HG02870 (cell line): Measurements from ENCODE around the gene CCDC93.

Source experiments
- ATAC-seq: cut with Tn5 transposase; IDR thresholded peaks from one replicate; pipeline ENCODE4 v1.9.1; 2021; ENCODE audit warnings: mild to moderate bottlenecking, moderate library complexity; ENCODE audit not compliant: unreplicated experiment

CCDC93 gene, protein sequence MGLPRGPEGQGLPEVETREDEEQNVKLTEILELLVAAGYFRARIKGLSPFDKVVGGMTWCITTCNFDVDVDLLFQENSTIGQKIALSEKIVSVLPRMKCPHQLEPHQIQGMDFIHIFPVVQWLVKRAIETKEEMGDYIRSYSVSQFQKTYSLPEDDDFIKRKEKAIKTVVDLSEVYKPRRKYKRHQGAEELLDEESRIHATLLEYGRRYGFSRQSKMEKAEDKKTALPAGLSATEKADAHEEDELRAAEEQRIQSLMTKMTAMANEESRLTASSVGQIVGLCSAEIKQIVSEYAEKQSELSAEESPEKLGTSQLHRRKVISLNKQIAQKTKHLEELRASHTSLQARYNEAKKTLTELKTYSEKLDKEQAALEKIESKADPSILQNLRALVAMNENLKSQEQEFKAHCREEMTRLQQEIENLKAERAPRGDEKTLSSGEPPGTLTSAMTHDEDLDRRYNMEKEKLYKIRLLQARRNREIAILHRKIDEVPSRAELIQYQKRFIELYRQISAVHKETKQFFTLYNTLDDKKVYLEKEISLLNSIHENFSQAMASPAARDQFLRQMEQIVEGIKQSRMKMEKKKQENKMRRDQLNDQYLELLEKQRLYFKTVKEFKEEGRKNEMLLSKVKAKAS

DNA sequence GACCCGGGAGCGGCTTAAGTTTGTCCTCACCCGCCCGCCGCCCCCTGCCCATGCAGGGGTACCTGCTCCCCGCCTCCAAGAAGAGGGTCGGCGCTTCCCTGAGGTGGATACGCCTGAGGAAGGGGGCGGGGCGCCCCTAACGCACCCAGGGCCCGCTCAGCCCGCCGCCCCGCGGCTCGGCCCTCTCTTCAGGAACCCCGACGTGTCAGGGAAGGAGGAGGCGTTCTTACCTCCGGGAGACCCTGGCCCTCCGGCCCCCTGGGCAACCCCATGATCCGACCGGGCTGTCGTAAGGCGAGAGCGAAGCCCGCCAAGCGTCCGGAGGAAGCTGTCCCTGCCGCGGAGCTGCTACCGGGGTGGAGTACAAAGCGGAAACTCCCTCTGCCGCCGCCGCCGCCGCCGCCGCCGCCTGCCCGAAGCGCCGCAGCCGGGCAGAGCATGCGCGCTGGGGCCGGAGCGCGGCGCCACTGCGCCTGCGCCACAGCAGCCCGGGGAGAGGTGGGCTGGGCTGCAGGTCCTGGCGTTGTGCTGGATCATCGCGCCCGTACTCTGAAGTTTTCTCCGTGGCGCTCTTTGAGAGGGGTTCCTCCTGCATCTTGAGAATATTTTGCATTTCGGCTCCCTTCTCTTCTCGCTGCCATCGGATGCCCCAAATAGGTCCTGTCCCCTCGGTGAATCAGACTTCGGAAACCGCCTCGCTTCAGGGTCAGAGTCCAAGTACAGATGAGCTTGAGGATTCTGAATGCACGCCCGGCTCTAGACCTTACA is at the start of gene CCDC93:
Gene CCDC93 (minus strand): TSS at position 347 of the 768 bp plus-strand sequence. CDS start 75 bp downstream, at position 272.
- peak; percentile 83 for ATAC-seq

GRCh38 chr2:118062669-118063068 is 48.8 kb upstream of the CCDC93 start:
- ATAC-seq, result no peak

- ATAC-seq, result no peak
These were observed 48.2 kb upstream of the CCDC93 start for GRCh38 chr2:118062048-118062447.

DNA sequence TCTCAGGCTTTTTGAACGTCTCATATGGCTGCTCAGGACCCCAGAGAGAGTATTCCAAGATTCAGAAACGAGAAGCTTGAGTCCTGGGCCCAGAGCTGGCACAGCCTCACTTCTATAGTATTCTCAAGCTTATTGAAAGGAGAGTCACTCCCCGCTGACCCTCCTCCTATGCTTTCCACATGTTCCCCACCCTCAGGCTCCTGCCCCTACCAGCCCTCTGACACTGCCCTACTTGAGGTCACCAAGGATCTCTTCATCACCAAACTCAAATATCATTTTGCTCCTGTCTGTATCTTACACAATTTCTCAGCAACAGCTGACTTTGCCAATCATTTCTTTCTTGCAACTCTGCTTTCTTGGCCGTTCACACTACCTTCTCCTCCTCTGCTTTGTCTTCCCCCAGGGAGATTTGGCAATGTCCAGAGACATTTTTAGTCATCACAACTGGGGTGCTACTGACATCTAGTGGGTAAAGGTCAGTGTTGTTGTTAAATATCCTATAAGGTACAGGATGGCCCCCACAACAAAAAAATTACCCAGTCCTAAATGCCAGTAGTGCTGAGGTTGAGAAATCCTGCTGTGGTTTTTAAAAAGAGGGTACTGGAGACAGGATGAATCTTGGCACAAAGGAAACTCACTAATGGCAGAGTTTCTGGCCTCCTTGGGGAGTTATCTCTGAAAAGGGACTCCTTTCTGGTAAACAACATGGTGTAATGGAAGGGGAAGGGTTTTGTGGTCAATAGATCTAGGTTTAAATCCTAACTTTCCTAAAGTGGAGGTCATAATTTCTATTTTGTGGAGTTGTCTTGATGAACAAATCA is 47.5 kb upstream of the CCDC93 start:
- ATAC-seq, result peak; percentile 65

- no peak for ATAC-seq
These were observed 46.1 kb upstream of the CCDC93 start for GRCh38 chr2:118059919-118060478.

GRCh38 chr2:118058951-118059350 is 45.1 kb upstream of the CCDC93 start:
- ATAC-seq, result no peak

GRCh38 chr2:118056801-118057200 is 42.9 kb upstream of the CCDC93 start:
- no peak for ATAC-seq

DNA sequence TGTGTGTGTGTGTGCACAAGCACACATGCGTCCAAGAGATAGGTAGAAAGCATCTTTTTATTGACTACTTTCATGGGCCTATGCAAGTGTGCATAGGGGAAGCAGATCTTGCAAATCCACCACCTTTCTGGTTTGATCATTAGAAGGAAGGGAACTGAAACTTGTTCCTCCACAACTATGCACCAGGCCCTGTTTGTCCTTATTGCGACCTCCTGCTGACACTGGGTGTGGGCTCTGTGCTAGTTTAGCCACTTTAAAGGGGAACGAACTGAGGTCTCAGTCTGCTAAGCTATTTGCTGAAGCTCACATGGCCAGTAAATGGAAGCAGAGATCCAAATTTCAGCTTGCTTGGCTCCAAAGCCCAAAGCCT is 42.3 kb upstream of the CCDC93 start:
- ATAC-seq, result peak; percentile 72

GRCh38 chr2:118055512-118056164 is 41.8 kb upstream of the CCDC93 start:
- ATAC-seq, result peak; percentile 85

DNA sequence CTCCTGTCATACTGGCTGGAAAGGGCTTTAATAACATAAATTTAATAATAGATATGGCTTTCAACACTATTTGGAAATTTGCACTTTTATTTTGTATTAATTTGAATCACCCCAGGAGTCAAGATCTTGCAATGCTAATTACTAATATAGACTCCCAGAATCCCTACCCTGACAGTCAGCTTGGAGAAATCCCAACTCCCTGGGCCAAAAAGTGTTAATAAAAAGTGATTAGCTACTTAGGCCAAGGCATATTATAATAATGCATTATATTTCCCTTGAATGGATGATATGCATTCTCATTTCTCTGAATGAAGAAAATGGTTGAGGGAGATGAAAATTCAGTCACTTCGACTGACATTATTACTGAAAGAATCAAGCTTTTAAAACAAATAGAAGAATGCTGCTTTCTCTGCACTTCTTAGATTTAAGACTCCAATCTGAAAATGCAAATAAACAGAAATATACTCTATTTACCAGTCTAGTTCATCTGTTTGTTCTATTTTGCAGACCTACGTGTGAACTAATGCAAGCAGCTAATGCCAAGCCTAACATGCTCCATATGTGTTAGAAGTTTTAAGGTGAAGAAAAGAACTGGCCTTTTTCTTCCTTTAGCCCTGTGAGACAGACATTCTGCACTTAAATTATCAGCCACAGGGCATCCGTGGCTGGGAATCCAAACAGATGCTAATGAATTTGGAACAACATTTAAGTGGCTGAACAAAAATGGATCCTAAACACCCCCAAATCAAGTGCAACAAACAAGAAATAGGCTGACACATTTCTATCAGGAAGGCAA is 40.5 kb upstream of the CCDC93 start:
- no peak for ATAC-seq

DNA sequence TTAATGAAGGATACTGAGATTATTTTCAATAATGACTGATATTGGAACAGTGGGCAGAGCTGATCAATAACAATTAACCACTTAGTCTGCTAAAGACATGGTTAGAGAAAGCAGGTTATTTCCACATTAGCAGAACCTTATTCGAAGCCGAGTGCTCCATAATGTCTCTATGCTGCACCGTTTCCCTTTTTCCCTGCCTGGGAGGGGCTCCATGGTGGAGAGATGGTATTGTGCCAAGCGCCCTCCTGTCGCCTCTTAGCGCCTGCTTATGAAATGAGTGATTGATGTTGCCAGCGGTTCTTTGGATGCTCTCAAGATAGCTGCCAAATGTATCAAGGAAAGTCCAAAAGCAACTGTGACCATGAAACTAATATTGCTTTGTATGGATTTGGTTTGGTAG is 39.8 kb upstream of the CCDC93 start:
- no peak for ATAC-seq

- ATAC-seq, result no peak
These were observed 38.6 kb upstream of the CCDC93 start for GRCh38 chr2:118052474-118052873.

GRCh38 chr2:118051826-118052358 is 38.0 kb upstream of the CCDC93 start:
- ATAC-seq, result no peak

GRCh38 chr2:118050974-118051373 is 37.1 kb upstream of the CCDC93 start:
- no peak for ATAC-seq

DNA sequence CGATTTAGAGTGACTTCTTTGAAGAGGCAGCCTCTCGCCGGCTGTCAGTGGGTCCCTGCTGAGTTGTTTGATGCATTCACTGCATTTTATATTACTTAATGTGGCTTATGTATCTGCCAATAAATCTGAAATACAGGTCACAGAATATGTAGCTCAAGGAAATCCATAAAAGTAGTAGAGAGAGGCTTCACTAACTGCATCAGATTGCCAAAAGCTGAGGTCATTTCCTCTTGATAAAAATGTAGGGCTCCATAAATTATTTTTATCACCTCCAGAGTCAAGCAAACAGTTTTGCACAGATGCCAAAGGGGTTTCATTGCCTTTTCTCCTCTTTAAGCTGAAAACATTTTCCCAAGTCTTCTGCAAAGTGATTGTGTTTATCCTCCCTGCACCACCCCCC is 36.5 kb upstream of the CCDC93 start:
- ATAC-seq, result no peak

DNA sequence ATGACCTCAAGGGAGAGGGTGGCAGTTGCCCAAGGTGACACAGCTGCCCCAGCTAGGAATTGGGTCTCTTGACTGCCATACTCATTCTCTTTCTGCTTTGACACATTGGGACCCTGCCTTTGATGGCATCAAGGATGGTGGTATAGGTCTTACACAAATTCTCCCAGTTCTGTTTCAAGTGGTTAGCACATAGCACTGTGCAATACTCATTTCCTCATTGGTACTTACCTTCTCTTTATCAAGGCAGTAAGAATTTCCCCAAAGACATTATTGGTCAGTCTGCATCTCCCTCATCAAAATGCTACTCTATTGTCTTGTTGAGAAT is 35.9 kb upstream of the CCDC93 start:
- peak; percentile 75 for ATAC-seq

GRCh38 chr2:118049140-118049815 is 35.4 kb upstream of the CCDC93 start:
- ATAC-seq, result peak; percentile 5

DNA sequence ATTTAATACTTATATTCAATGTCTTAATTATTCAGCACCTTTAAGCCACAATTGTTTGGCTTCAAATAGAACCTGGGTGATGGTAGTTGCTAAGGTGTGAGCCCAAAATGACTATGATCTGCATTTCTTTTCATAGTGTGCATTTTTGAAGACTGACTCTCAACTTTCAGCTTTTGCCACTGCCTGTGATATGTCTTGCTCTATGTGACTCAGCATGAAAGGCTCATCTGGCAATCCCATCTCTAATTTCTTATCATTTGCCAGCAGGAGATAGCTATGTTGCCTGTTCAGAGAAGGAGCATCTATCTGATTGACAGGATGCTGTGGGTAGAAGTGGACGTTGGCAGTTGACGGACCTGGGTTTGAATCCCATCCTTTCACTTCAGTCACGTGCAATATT is 34.5 kb upstream of the CCDC93 start:
- ATAC-seq, result no peak
